Stimulated activated CD8-positive, alpha-beta memory T cell treated with anti-CD3 and anti-CD28 coated beads, Interleukin-7, amount 100 ng/mL, for 4 hours (primary cell): ENCODE data around the gene FAM107B.
"Not testable (repeated sequence)": the region's sequence is repeated elsewhere in the genome, so short reads cannot be mapped to it uniquely, and the experiment has no call there.

Experiments
- DNase-seq, 2 donors: peaks; one replicate each; pipeline ENCODE4 v3.0.0-alpha.2; 2020; ENCODE audit warnings: low read depth in 2 of 2

Gene FAM107B

GRCh38 chr10:14774797-14775196 lies at the start of gene FAM107B:
Gene FAM107B (minus strand): TSS chr10:14774897. CDS start chr10:14774663, 234 bp downstream.
- no peak for DNase-seq

GRCh38 chr10:14823966-14824365 lies 49.3 kb upstream of the FAM107B start:
- no peak for DNase-seq

- peak in 1 of 2 donors; percentile 27 for DNase-seq
These were observed 48.4 kb upstream of the FAM107B start for GRCh38 chr10:14822879-14823755.

GRCh38 chr10:14821635-14822375 lies 47.1 kb upstream of the FAM107B start:
- DNase-seq, result no peak

GRCh38 chr10:14820775-14821154 lies 46.1 kb upstream of the FAM107B start:
- no peak for DNase-seq

GRCh38 chr10:14820010-14820774 lies 45.5 kb upstream of the FAM107B start:
- no peak for DNase-seq

- DNase-seq, result not testable (repeated sequence)
These were observed 42.0 kb upstream of the FAM107B start for GRCh38 chr10:14816717-14817116.

- no peak for DNase-seq
These were observed 41.0 kb upstream of the FAM107B start for GRCh38 chr10:14815681-14816080.

GRCh38 chr10:14812271-14812670 lies 37.6 kb upstream of the FAM107B start:
- no peak for DNase-seq

- no peak for DNase-seq
These were observed 36.6 kb upstream of the FAM107B start for GRCh38 chr10:14810969-14811953.

GRCh38 chr10:14806318-14806717 lies 31.6 kb upstream of the FAM107B start:
- DNase-seq, result no peak

GRCh38 chr10:14803827-14804226 lies 29.1 kb upstream of the FAM107B start:
- DNase-seq, result no peak

- no peak for DNase-seq
These were observed 27.0 kb upstream of the FAM107B start for GRCh38 chr10:14801723-14802122.

- DNase-seq, result no peak
These were observed 25.7 kb upstream of the FAM107B start for GRCh38 chr10:14800397-14800796.

- no peak for DNase-seq
These were observed 23.9 kb upstream of the FAM107B start for GRCh38 chr10:14798636-14799035.

GRCh38 chr10:14787938-14788337 lies 13.2 kb upstream of the FAM107B start:
- no peak for DNase-seq

- no peak for DNase-seq
These were observed 9.9 kb upstream of the FAM107B start for GRCh38 chr10:14784459-14785055.

- DNase-seq, result no peak
These were observed 8.1 kb upstream of the FAM107B start for GRCh38 chr10:14782691-14783363.

- DNase-seq, result no peak
These were observed 7.1 kb upstream of the FAM107B start for GRCh38 chr10:14781763-14782162.
